CD14-positive monocyte (primary cell): ENCODE results near the gene TRIM15. TPM values are rescaled to one million over a fixed set of nuclear protein-coding genes. Genes with fewer than 3 reads are reported as not detected.

Source experiments
- DNase-seq, 3 donors: peaks; one replicate each; pipeline ENCODE4 v3.0.0-alpha.2; 2011 to 2022
- H2AFZ ChIP-seq: 2 replicates; pipeline ENCODE4 v1.6.0; 2012; ENCODE audit warnings: mild to moderate bottlenecking, low read depth, low read length, inconsistent platforms; ENCODE audit not compliant: insufficient read depth, poor library complexity, severe bottlenecking
- H3K27ac ChIP-seq, 2 donors: 1 replicate in 1 of 2; 2 replicates in 1 of 2; pipeline ENCODE4 v1.5.1; 2012 to 2013; ENCODE audit warnings: low read length in 2 of 2, control low read depth in 1 of 2, inconsistent platforms in 1 of 2, low read depth in 1 of 2, mild to moderate bottlenecking in 1 of 2
- H3K27me3 ChIP-seq, 2 donors: one replicate each; pipeline versions ENCODE4 v1.6.0 to v1.6.1; 2011 to 2013; ENCODE audit warnings: low read length in 2 of 2; ENCODE audit not compliant: control insufficient read depth in 2 of 2, insufficient read depth in 2 of 2
- H3K36me3 ChIP-seq, 2 donors: replicated peaks in 1 of 2; 1 replicate in 1 of 2; 2 replicates in 1 of 2; pipeline versions ENCODE4 v1.5.1 to v1.6.1; 2012 to 2013; ENCODE audit warnings: low read length in 2 of 2, control low read depth in 1 of 2, inconsistent platforms in 1 of 2, mild to moderate bottlenecking in 1 of 2; ENCODE audit not compliant: insufficient read depth in 2 of 2, control insufficient read depth in 1 of 2
- H3K4me1 ChIP-seq, 2 donors: 1 replicate in 1 of 2; 2 replicates in 1 of 2; pipeline versions ENCODE4 v1.5.1 to v1.6.1; 2012 to 2013; ENCODE audit warnings: low read length in 2 of 2, control low read depth in 1 of 2, inconsistent platforms in 1 of 2, mild to moderate bottlenecking in 1 of 2, moderate library complexity in 1 of 2; ENCODE audit not compliant: insufficient read depth in 2 of 2, control insufficient read depth in 1 of 2
- H3K4me2 ChIP-seq: replicated peaks from 2 replicates; pipeline ENCODE3; 2012; ENCODE audit warnings: low read length, moderate library complexity, mild to moderate bottlenecking; ENCODE audit not compliant: poor library complexity, severe bottlenecking; ENCODE audit errors: extremely low read depth
- H3K4me3 ChIP-seq, 3 experiments: fragments of 200-600 bp in 1 of 3; sonication (generic) in 1 of 3; replicated peaks in 1 of 3; 1 replicate in 2 of 3; 2 replicates in 1 of 3; pipeline ENCODE4 v1.5.1; 2011 to 2013; ENCODE audit warnings: low read length in 3 of 3, mild to moderate bottlenecking in 3 of 3, control low read depth in 2 of 3, low read depth in 2 of 3, inconsistent platforms in 1 of 3, moderate library complexity in 1 of 3
- H3K79me2 ChIP-seq: 2 replicates; pipeline ENCODE4 v1.6.0; 2012; ENCODE audit warnings: mild to moderate bottlenecking, control low read depth, inconsistent platforms, low read length, moderate library complexity; ENCODE audit not compliant: insufficient read depth
- H3K9ac ChIP-seq: 2 replicates; pipeline ENCODE4 v1.6.0; 2017; ENCODE audit warnings: low read length, mild to moderate bottlenecking; ENCODE audit not compliant: insufficient read depth, poor library complexity, severe bottlenecking
- H3K9me3 ChIP-seq, 2 donors: replicated peaks in 1 of 2; 1 replicate in 1 of 2; 2 replicates in 1 of 2; pipeline versions ENCODE4 v1.5.1 to v1.6.1; 2012 to 2013; ENCODE audit warnings: low read length in 2 of 2, control low read depth in 1 of 2; ENCODE audit not compliant: control insufficient read depth in 1 of 2, insufficient read depth in 1 of 2
- H4K20me1 ChIP-seq: 2 replicates; pipeline ENCODE4 v1.6.0; 2012; ENCODE audit warnings: mild to moderate bottlenecking, low read length, control low read depth, moderate library complexity; ENCODE audit not compliant: insufficient read depth
- H3K27ac Mint-ChIP-seq, 7 donors: one replicate each; pipeline ENCODE4 v1.8.0; 2020; ENCODE audit warnings: mild to moderate bottlenecking in 7 of 7, mixed read lengths in 7 of 7, moderate library complexity in 6 of 7, inconsistent platforms in 2 of 7
- H3K27me3 Mint-ChIP-seq, 3 donors: one replicate each; pipeline ENCODE4 v1.8.0; 2021 to 2022; ENCODE audit warnings: low read depth in 3 of 3, mild to moderate bottlenecking in 3 of 3, mixed read lengths in 3 of 3, moderate library complexity in 3 of 3, inconsistent platforms in 1 of 3
- H3K36me3 Mint-ChIP-seq, 2 donors: one replicate each; pipeline ENCODE4 v1.8.0; 2020; ENCODE audit warnings: mixed read lengths in 2 of 2, inconsistent platforms in 1 of 2, mild to moderate bottlenecking in 1 of 2
- H3K4me1 Mint-ChIP-seq: one replicate; pipeline ENCODE4 v1.8.0; 2020; ENCODE audit warnings: mild to moderate bottlenecking, mixed read lengths
- H3K4me3 Mint-ChIP-seq, 2 donors: one replicate each; pipeline ENCODE4 v1.8.0; 2020; ENCODE audit warnings: mild to moderate bottlenecking in 2 of 2, mixed read lengths in 2 of 2, moderate library complexity in 1 of 2
- H3K9me3 Mint-ChIP-seq, 7 donors: one replicate each; pipeline ENCODE4 v1.8.0; 2020 to 2022; ENCODE audit warnings: mixed read lengths in 7 of 7, mild to moderate bottlenecking in 6 of 7, moderate library complexity in 6 of 7, inconsistent platforms in 2 of 7
- WGBS: methylation state at CpG from one replicate; pipeline ENCODE4 v1.1.5; 2013; ENCODE audit warnings: missing lambda C conversion rate; ENCODE audit not compliant: insufficient coverage; 5-methylcytosine and 5-hydroxymethylcytosine counted together
- intact Hi-C, 2 donors: fragments of 100-400 bp; cut with micrococcal nuclease; formaldehyde crosslinking; loops; one replicate each; pipeline versions ENCODE4 v1.15.0 to v1.15.1; 2023
- polyA plus RNA-seq, 3 donors: library from polyadenylated mRNA; depleted of rRNA in 1 of 3; unstranded in 2 of 3; stranded (reverse) in 1 of 3; fragments of 300-500 nt in 2 of 3; fragments of >200 nt in 1 of 3; fragmentation: Illumina TruSeq in 2 of 3; gene quantifications; 1 replicate in 2 of 3; 2 replicates in 1 of 3; pipeline ENCODE4 v1.2.3, GENCODE V29; 2012 to 2021
- TF ChIP-seq, protein P1 (sequence below): fragments of 200-600 bp; IDR thresholded peaks from one replicate; pipeline ENCODE4 v1.8.0; 2022; ENCODE audit warnings: antibody characterized with exemption, mild to moderate bottlenecking

Gene TRIM15
- polyA plus RNA-seq, 3 donors, result not detected

DNA sequence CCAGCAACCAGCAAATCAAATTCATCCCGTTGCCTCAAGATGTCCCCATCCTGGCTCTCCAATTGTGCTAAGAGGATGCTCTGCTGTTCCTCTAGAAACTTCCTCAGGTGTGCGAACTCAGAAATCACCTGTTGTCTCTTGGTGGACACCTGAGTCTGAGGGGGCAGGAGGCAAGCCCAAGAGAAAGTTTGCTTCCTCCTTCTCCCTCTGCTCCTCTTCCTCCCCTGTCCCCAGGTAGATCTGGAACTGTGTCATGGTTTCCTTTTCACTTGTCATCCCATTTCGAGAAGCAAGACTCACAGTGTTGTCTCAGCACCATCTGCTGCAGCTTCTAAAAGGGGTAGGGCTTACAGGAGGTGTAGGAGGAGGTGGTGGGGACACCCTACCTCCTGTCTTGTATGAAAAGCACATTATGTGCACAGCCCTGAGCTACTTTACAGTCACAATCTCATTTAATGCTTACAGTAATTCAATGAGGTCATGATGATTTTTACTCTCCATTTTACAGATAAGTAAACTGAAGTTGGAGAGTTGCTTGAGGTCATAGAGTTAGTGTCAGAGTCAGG lies 4.8 kb upstream of the TRIM15 start:
- H3K4me1 Mint-ChIP-seq, result peaks cover 17% of the 10 kb centered on the region
- H3K27ac Mint-ChIP-seq, result peak overlapping the region in 1 of 7 donors; percentile 1

DNA sequence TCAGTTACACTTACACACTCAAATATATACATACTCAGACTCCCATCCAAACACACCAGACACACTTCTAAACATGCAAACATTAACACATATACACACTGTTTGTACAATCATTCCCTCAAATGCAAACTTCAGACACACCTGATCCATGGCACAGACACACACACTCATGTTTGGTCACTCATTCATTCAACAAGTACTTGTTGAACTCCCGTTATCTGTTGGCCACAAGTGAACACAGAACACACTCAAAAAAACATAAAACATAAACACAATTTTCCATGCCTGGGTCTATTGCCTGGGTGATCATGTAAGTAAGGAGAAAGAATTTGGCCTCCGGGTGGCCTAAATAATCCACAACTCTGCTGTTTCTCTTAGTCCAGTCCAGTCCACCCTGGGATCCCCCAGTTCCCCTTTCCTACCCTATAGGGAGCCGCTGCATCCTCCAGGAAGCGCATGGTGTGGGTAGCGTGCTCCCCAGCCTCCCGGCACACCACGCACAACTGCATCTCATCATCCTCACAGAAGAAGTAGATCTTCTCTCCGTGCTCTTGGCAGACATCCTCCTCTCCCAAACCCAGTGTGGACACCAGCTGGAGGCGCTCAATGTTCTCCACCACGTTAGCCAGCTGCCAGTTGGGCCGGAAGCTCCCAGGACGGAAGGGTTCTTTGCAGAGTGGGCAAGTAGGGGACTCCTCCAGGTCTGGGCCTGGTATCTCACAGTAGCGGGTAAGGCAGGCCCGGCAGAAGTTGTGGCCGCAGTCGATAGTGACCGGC lies 3.1 kb upstream of the TRIM15 start:
- no peaks in the 10 kb centered on the region for H3K9me3 Mint-ChIP-seq

More for the DNA sequence above, 4.8 kb upstream of the TRIM15 start:
- Histone ChIP-seq H3K4me3 (no peak overlapping the region), H3K27ac (no peak overlapping the region), H3K36me3 (no peaks in the 10 kb centered on the region), H3K9me3 (no peaks in the 10 kb centered on the region), H3K79me2 (no peaks in the 10 kb centered on the region), H2AFZ (no peak overlapping the region), H3K27me3 (no peaks in the 10 kb centered on the region), H3K4me1 (peaks cover 23 to 24% of the 10 kb centered on the region in 2 donors), H3K9ac (no peak overlapping the region), H3K4me2 (no peak overlapping the region), H4K20me1 (no peaks in the 10 kb centered on the region)
- 87% methylated on average over 2 of the region's 3 CpGs for WGBS
- TF ChIP-seq, protein P1, sequence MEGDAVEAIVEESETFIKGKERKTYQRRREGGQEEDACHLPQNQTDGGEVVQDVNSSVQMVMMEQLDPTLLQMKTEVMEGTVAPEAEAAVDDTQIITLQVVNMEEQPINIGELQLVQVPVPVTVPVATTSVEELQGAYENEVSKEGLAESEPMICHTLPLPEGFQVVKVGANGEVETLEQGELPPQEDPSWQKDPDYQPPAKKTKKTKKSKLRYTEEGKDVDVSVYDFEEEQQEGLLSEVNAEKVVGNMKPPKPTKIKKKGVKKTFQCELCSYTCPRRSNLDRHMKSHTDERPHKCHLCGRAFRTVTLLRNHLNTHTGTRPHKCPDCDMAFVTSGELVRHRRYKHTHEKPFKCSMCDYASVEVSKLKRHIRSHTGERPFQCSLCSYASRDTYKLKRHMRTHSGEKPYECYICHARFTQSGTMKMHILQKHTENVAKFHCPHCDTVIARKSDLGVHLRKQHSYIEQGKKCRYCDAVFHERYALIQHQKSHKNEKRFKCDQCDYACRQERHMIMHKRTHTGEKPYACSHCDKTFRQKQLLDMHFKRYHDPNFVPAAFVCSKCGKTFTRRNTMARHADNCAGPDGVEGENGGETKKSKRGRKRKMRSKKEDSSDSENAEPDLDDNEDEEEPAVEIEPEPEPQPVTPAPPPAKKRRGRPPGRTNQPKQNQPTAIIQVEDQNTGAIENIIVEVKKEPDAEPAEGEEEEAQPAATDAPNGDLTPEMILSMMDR, result no peak
- Mint-ChIP-seq H3K4me3 (no peak overlapping the region), H3K9me3 (no peaks in the 10 kb centered on the region), H3K36me3 (no peaks in the 10 kb centered on the region), H3K27me3 (peaks cover 0 to 8% (median 5%) of the 10 kb centered on the region in 3 donors)
- DNase-seq, result no peak
- intact Hi-C loops, result no loop called here

More for the DNA sequence above, 3.1 kb upstream of the TRIM15 start:
- Histone ChIP-seq H4K20me1 (no peaks in the 10 kb centered on the region), H3K4me1 (peaks cover 20 to 21% of the 10 kb centered on the region in 2 donors), H3K27ac (no peak overlapping the region), H3K4me3 (no peak overlapping the region), H3K9ac (no peak overlapping the region), H3K79me2 (no peaks in the 10 kb centered on the region), H2AFZ (no peak overlapping the region), H3K9me3 (no peaks in the 10 kb centered on the region), H3K27me3 (no peaks in the 10 kb centered on the region), H3K36me3 (no peaks in the 10 kb centered on the region), H3K4me2 (no peak overlapping the region)
- H3K27ac Mint-ChIP-seq, result no peak overlapping the region
- TF ChIP-seq, protein P1, result no peak
- peaks cover 2 to 9% (median 5%) of the 10 kb centered on the region in 3 donors for H3K27me3 Mint-ChIP-seq
- intact Hi-C loops, result no loop called here
- H3K36me3 Mint-ChIP-seq, result no peaks in the 10 kb centered on the region
- no peak for DNase-seq
- no peak overlapping the region for H3K4me3 Mint-ChIP-seq
- WGBS, result 94% methylated on average over 15 of the region's 17 CpGs
- H3K4me1 Mint-ChIP-seq, result peaks cover 17% of the 10 kb centered on the region
